H1 (cell line): ENCODE measurements around the gene SLCO1C1. TPM values are rescaled to one million over a fixed set of nuclear protein-coding genes. Genes with fewer than 3 reads are reported as not detected.
A peak's percentile ranks its signal among the peaks of the same experiment; 100 is the strongest.

Experiments
- CTCF ChIA-PET: fragments of 300-600 bp; sonication (Branson Sonifier 250); formaldehyde crosslinking; loops from one replicate; lab custom pipeline; 2021; ENCODE audit not compliant: partially characterized antibody; lab: Charles Lee
- POLR2A ChIA-PET: fragments of 300-600 bp; sonication (Branson Sonifier 250); formaldehyde crosslinking; loops from one replicate; lab custom pipeline; 2021; ENCODE audit warnings: inconsistent platforms; ENCODE audit not compliant: partially characterized antibody; lab: Charles Lee
- DNase-seq, 2 experiments: peaks; one replicate each; pipeline versions ENCODE4 v3.0.0 to v3.0.0-alpha.2; 2010 to 2022; ENCODE audit warnings: low spot score in 2 of 2, low read depth in 1 of 2, mixed read lengths in 1 of 2
- FAIRE-seq: peaks from 2 replicates; lab custom pipeline; 2011; peaks lifted over from hg19 to GRCh38; lab: Jason Lieb, UNC
- H2AFZ ChIP-seq: 2 replicates; pipeline ENCODE4 v1.8.1; 2012; ENCODE audit warnings: low read length, inconsistent platforms
- H2AK5ac ChIP-seq: 2 replicates; pipeline ENCODE4 v1.6.1; 2013; ENCODE audit warnings: low read depth, low read length
- H2BK120ac ChIP-seq: replicated peaks from 2 replicates; pipeline ENCODE3; 2013; ENCODE audit warnings: low read depth, low read length, inconsistent platforms
- H2BK12ac ChIP-seq: 2 replicates; pipeline ENCODE4 v1.6.1; 2013; ENCODE audit warnings: low read depth, low read length
- H2BK15ac ChIP-seq: 2 replicates; pipeline ENCODE4 v1.6.1; 2013; ENCODE audit warnings: low read length
- H2BK20ac ChIP-seq: 2 replicates; pipeline ENCODE4 v1.6.1; 2013; ENCODE audit warnings: low read length
- H2BK5ac ChIP-seq: 2 replicates; pipeline ENCODE4 v1.6.1; 2013; ENCODE audit warnings: low read depth, low read length
- H3K14ac ChIP-seq: 2 replicates; pipeline ENCODE4 v1.6.1; 2013; ENCODE audit warnings: inconsistent platforms; ENCODE audit not compliant: insufficient read length
- H3K18ac ChIP-seq: 2 replicates; pipeline ENCODE4 v1.6.1; 2013; ENCODE audit warnings: low read length; ENCODE audit errors: extremely low read depth
- H3K23ac ChIP-seq: 2 replicates; pipeline ENCODE4 v1.6.1; 2013; ENCODE audit warnings: inconsistent platforms; ENCODE audit not compliant: insufficient read length
- H3K23me2 ChIP-seq: 2 replicates; pipeline ENCODE4 v1.6.1; 2013; ENCODE audit warnings: low read depth, low read length
- H3K27ac ChIP-seq: 2 replicates; pipeline ENCODE4 v1.6.1; 2011; ENCODE audit warnings: low read depth, low read length, inconsistent platforms
- H3K27me3 ChIP-seq, 4 experiments: replicated peaks in 1 of 4; 1 replicate in 1 of 4; 2 replicates in 3 of 4; pipeline versions ENCODE4 v1.6.1 to v1.8.1; 2011 to 2013; ENCODE audit warnings: low read length in 3 of 4, mild to moderate bottlenecking in 3 of 4, inconsistent platforms in 2 of 4, mixed read lengths in 2 of 4, moderate library complexity in 1 of 4; ENCODE audit not compliant: control insufficient read depth in 3 of 4, insufficient read depth in 3 of 4; ENCODE audit errors: extremely low read depth in 1 of 4
- H3K36me3 ChIP-seq, 4 experiments: 2 replicates each; pipeline versions ENCODE4 v1.6.1 to v1.8.1; 2011 to 2013; ENCODE audit warnings: mild to moderate bottlenecking in 4 of 4, low read length in 3 of 4, moderate library complexity in 2 of 4, control low read depth in 1 of 4, inconsistent platforms in 1 of 4; ENCODE audit not compliant: insufficient read depth in 4 of 4, control insufficient read depth in 2 of 4
- H3K4ac ChIP-seq: replicated peaks from 2 replicates; pipeline ENCODE3; 2013; ENCODE audit warnings: low read length, low read depth, mixed read lengths, inconsistent platforms; ENCODE audit not compliant: insufficient read length
- H3K4me1 ChIP-seq, 4 experiments: replicated peaks in 1 of 4; 1 replicate in 1 of 4; 2 replicates in 3 of 4; pipeline versions ENCODE4 v1.6.1 to v1.8.1; 2011 to 2013; ENCODE audit warnings: low read length in 3 of 4, inconsistent platforms in 2 of 4, mixed read lengths in 1 of 4; ENCODE audit not compliant: insufficient read depth in 4 of 4, control insufficient read depth in 3 of 4
- H3K4me2 ChIP-seq, 2 experiments: 2 replicates each; pipeline versions ENCODE4 v1.6.1 to v1.8.1; 2011 to 2013; ENCODE audit warnings: low read depth in 2 of 2, low read length in 2 of 2, control low read depth in 1 of 2, inconsistent platforms in 1 of 2, mild to moderate bottlenecking in 1 of 2; ENCODE audit not compliant: insufficient read depth in 1 of 2
- H3K4me3 ChIP-seq, 4 experiments: fragments of 200-600, 300-600 bp in 1 of 4; sonication (generic), shearing (Covaris generic), sonication (Bioruptor Twin) in 1 of 4; 2 replicates each; pipeline versions ENCODE4 v1.5.1 to v1.8.1; 2011 to 2016; ENCODE audit warnings: low read length in 4 of 4, low read depth in 3 of 4, control low read depth in 2 of 4, inconsistent platforms in 2 of 4, mild to moderate bottlenecking in 2 of 4, mixed read lengths in 1 of 4, moderate library complexity in 1 of 4; ENCODE audit not compliant: insufficient read depth in 2 of 4; ENCODE audit errors: extremely low read depth in 1 of 4
- H3K56ac ChIP-seq: replicated peaks from 2 replicates; pipeline ENCODE3; 2013; ENCODE audit warnings: low read depth, mild to moderate bottlenecking, mixed read lengths, low read length, inconsistent platforms; ENCODE audit not compliant: insufficient read length
- H3K79me1 ChIP-seq: 2 replicates; pipeline ENCODE4 v1.6.1; 2013; ENCODE audit warnings: low read depth, low read length, control low read depth
- H3K79me2 ChIP-seq, 2 experiments: 2 replicates each; pipeline versions ENCODE4 v1.6.1 to v1.8.1; 2012 to 2013; ENCODE audit warnings: low read length in 2 of 2, mild to moderate bottlenecking in 2 of 2, inconsistent platforms in 1 of 2; ENCODE audit not compliant: insufficient read depth in 2 of 2, control insufficient read depth in 1 of 2
- H3K9ac ChIP-seq, 4 experiments: replicated peaks in 1 of 4; 1 replicate in 1 of 4; 2 replicates in 3 of 4; pipeline versions ENCODE4 v1.6.1 to v1.8.1; 2011 to 2013; ENCODE audit warnings: low read depth in 3 of 4, low read length in 3 of 4, control low read depth in 2 of 4, mild to moderate bottlenecking in 2 of 4, moderate library complexity in 2 of 4, inconsistent platforms in 1 of 4; ENCODE audit errors: extremely low read depth in 1 of 4
- H3K9me3 ChIP-seq, 2 experiments: 2 replicates each; pipeline versions ENCODE4 v1.6.1 to v1.8.1; 2012 to 2013; ENCODE audit warnings: mild to moderate bottlenecking in 2 of 2, moderate library complexity in 2 of 2, control low read depth in 1 of 2, inconsistent platforms in 1 of 2, low read depth in 1 of 2, low read length in 1 of 2, mixed read lengths in 1 of 2; ENCODE audit not compliant: insufficient read depth in 2 of 2
- H4K20me1 ChIP-seq, 2 experiments: replicated peaks in 1 of 2; 2 replicates each; pipeline versions ENCODE3 to v1.8.1; 2011 to 2013; ENCODE audit warnings: inconsistent platforms in 2 of 2, low read length in 2 of 2, mild to moderate bottlenecking in 1 of 2; ENCODE audit not compliant: insufficient read depth in 2 of 2, control insufficient read depth in 1 of 2
- H4K5ac ChIP-seq: 2 replicates; pipeline ENCODE4 v1.6.1; 2013; ENCODE audit warnings: low read length, low read depth, mixed read lengths, inconsistent platforms; ENCODE audit not compliant: insufficient read length
- H4K8ac ChIP-seq: 2 replicates; pipeline ENCODE4 v1.8.0; 2013; ENCODE audit warnings: mild to moderate bottlenecking, moderate library complexity, low read length, inconsistent platforms; ENCODE audit not compliant: insufficient read depth; ENCODE audit errors: extremely low read depth
- H4K91ac ChIP-seq: replicated peaks from 2 replicates; pipeline ENCODE3; 2013; ENCODE audit warnings: low read length, mixed read lengths, inconsistent platforms; ENCODE audit not compliant: insufficient read length
- CTCF ChIP-seq, 3 experiments: IDR thresholded peaks; 1 replicate in 2 of 3; 2 replicates in 1 of 3; pipeline versions ENCODE4 v1.5.1 to v1.6.1; 2011; ENCODE audit warnings: low read length in 3 of 3, mild to moderate bottlenecking in 3 of 3, inconsistent platforms in 2 of 3, low read depth in 1 of 3, moderate library complexity in 1 of 3; ENCODE audit not compliant: insufficient read depth in 1 of 3; ENCODE audit errors: control extremely low read depth in 1 of 3
- HDAC6 ChIP-seq: IDR thresholded peaks from one replicate; pipeline ENCODE4 v1.7.1; 2012; ENCODE audit warnings: low read depth, mild to moderate bottlenecking, inconsistent platforms, low read length, moderate library complexity
- RNF2 ChIP-seq: fragments of 200-900, 300-1000 bp; sonication (generic); IDR thresholded peaks from 2 replicates; pipeline ENCODE4 v1.7.1; 2016; ENCODE audit warnings: borderline replicate concordance, low read depth, mild to moderate bottlenecking, antibody characterized with exemption, low read length; ENCODE audit not compliant: poor library complexity, severe bottlenecking; ENCODE audit errors: missing control alignments
- TAF7 ChIP-seq: optimal IDR thresholded peaks from 2 replicates; pipeline ENCODE3; 2011; ENCODE audit warnings: low read depth, mild to moderate bottlenecking, inconsistent platforms, low read length, moderate library complexity, borderline replicate concordance
- WGBS, 2 experiments: shearing (Covaris generic) in 1 of 2; methylation state at CpG; one replicate each; pipeline versions ENCODE4 v1.1.6 to v1.1.7; 2013 to 2015; ENCODE audit warnings: low lambda C conversion rate in 2 of 2, mixed read lengths in 2 of 2, inconsistent platforms in 1 of 2, low coverage in 1 of 2, missing lambda C conversion rate in 1 of 2; ENCODE audit not compliant: insufficient replicate concordance in 2 of 2, insufficient coverage in 1 of 2, insufficient read length in 1 of 2; ENCODE audit errors: extremely low coverage in 1 of 2, missing lambda C conversion rate in 1 of 2; 5-methylcytosine and 5-hydroxymethylcytosine counted together
- long read RNA-seq, 2 experiments: library from RNA in 1 of 2; library from capped mRNA in 1 of 2; stranded (forward); transcript quantifications; one replicate each; pipeline ENCODE4 v2.0.0, GENCODE V29; 2021; ENCODE audit warnings: inconsistent platforms in 1 of 2
- polyA minus RNA-seq, 3 experiments: library from RNA; depleted of rRNA, polyadenylated mRNA; stranded (reverse); fragments of >200 nt; gene quantifications; 1 replicate in 2 of 3; 2 replicates in 1 of 3; pipeline ENCODE4 v1.2.3, GENCODE V29; 2011
- polyA plus RNA-seq, 7 experiments: library from polyadenylated mRNA; depleted of rRNA in 3 of 7; stranded (reverse) in 5 of 7; unstranded in 2 of 7; fragments of >200 nt in 5 of 7; fragments of 200-250 nt in 2 of 7; gene quantifications; 1 replicate in 5 of 7; 2 replicates in 1 of 7; 4 replicates in 1 of 7; pipeline versions ENCODE4 v1.2.1 to v1.2.3, GENCODE V29; 2011 to 2013; ENCODE audit warnings: missing spikeins in 2 of 7, mixed read lengths in 2 of 7
- total RNA-seq: library from RNA; stranded (reverse); fragmentation: NEBNext Ultra II Directional; extraction: Animal tissue kit (Norgen Biotek cat#: 25700); gene quantifications from 2 replicates; pipeline ENCODE4 v1.2.1, GENCODE V29; 2021
- TF ChIP-seq, protein P1 (sequence below): IDR thresholded peaks from 2 replicates; pipeline ENCODE4 v1.6.1; 2011; ENCODE audit warnings: low read length, improper control_type of control experiment

Gene SLCO1C1
- total RNA-seq (0.55 and 0.74 TPM in 2 replicates), polyA plus RNA-seq (2011; rRNA removed) (0.18 and 0.39 TPM in 2 replicates), polyA minus RNA-seq (2011; rRNA and poly(A)+ RNA removed) (0.39 and 0.57 TPM in 2 replicates)
- polyA plus RNA-seq (2011; cell fraction: cytosol; rRNA removed) = 0.30 TPM
- polyA plus RNA-seq (2011; cell fraction: nucleus; rRNA removed) = not detected
- 0.60 to 1.2 TPM in 2 of 4 replicates, not detected in the others for polyA plus RNA-seq (2012, experiment 1 of 2)
- not detected for polyA plus RNA-seq (2012, experiment 2 of 2)
- 0.55 TPM for polyA plus RNA-seq (2013, experiment 1 of 2)
- 0.11 TPM for polyA plus RNA-seq (2013, experiment 2 of 2)
- not detected for polyA minus RNA-seq (2011; cell fraction: cytosol; rRNA and poly(A)+ RNA removed)
- 2.0 TPM for polyA minus RNA-seq (2011; cell fraction: nucleus; rRNA and poly(A)+ RNA removed)
- long read RNA-seq, experiment 1, partial matches to known transcripts = 0 of 1 reads
- long read RNA-seq, experiment 1, other reads (novel, unspliced or antisense) = 0 of 1 reads
- long read RNA-seq, experiment 2 = 0 reads

- WGBS, 2 experiments = 35% methylated on average over 6 of the region's 6 CpGs; no CpG with 5 or more reads in 1 of the 2 experiments
- POLR2A ChIA-PET = no interaction called here
- Histone ChIP-seq H4K8ac (no peak within 1 kb of the TSS), H3K79me1 (no peaks in the 10 kb centered on the region), H3K9ac (no peak within 1 kb of the TSS), H3K4ac (no peak within 1 kb of the TSS), H2BK120ac (no peak within 1 kb of the TSS), H2BK15ac (no peak within 1 kb of the TSS), H2AK5ac (no peak within 1 kb of the TSS), H3K27ac (no peak within 1 kb of the TSS), H2BK5ac (no peak within 1 kb of the TSS), H3K4me1 (peaks cover 0 to 4% (median 4%) of the 10 kb centered on the region in 4 experiments; a peak in 4 of 7 replicates), H4K20me1 (no peaks in the 10 kb centered on the region), H3K23me2 (no peaks in the 10 kb centered on the region), H3K4me2 (no peak within 1 kb of the TSS), H3K56ac (no peak within 1 kb of the TSS), H2AFZ (peak within 1 kb of the TSS; percentile 82), H2BK12ac (no peak within 1 kb of the TSS), H3K27me3 (no peaks in the 10 kb centered on the region), H4K91ac (no peak within 1 kb of the TSS), H3K18ac (no peak within 1 kb of the TSS; the same call in 1 of the 2 replicates), H4K5ac (no peak within 1 kb of the TSS), H3K79me2 (no peaks in the 10 kb centered on the region), H3K4me3 (0 out of 8 replicates have a peak within 1 kb of the TSS, but pooled peaks of 1 of the 4 experiments have one; percentile 4), H3K23ac (no peak within 1 kb of the TSS), H2BK20ac (no peak within 1 kb of the TSS), H3K14ac (no peak within 1 kb of the TSS), H3K36me3 (no peaks in the 10 kb centered on the region), H3K9me3 (no peaks in the 10 kb centered on the region)
- TF ChIP-seq, protein P1, sequence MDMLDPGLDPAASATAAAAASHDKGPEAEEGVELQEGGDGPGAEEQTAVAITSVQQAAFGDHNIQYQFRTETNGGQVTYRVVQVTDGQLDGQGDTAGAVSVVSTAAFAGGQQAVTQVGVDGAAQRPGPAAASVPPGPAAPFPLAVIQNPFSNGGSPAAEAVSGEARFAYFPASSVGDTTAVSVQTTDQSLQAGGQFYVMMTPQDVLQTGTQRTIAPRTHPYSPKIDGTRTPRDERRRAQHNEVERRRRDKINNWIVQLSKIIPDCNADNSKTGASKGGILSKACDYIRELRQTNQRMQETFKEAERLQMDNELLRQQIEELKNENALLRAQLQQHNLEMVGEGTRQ = no peak
- TF ChIP-seq TAF7 = no peak
- no peak for TF ChIP-seq RNF2
- no peak for TF ChIP-seq HDAC6
- TF ChIP-seq CTCF (IDR thresholded peaks at IDR 0.05; ENCODE audit: control extremely low read depth in 1 of 3, insufficient read depth in 1 of 3, low read depth in 1 of 3, low read length in 3 of 3) = no peak
- CTCF ChIA-PET = interaction anchor here (2.8 kb wide), 1 partner anchor 21 kb away, joined by 11 read pairs; no protein-coding TSS in a partner anchor
- DNase-seq (peak in 1 of 2 experiments; percentile 54), FAIRE-seq (peak; percentile 65)
Observed at GRCh38 chr12:20695232-20695631, at the start of gene SLCO1C1. Gene SLCO1C1, plus strand, starts transcription at chr12:20695332. Its CDS starts 4,245 bp downstream, at chr12:20699577.
